HepG2 (cell line): Measurements from ENCODE around the gene UACA. TPM values are rescaled to one million over a fixed set of nuclear protein-coding genes. Genes with fewer than 3 reads are reported as not detected.

Experiments used
- ATAC-seq: fragments of 200-7000 bp; cut with Tn5 transposase; 3 replicates; pipeline ENCODE4 v1.9.1; 2020; ENCODE audit warnings: mild to moderate bottlenecking, moderate library complexity
- BruUV-seq: library from RNA; stranded (reverse); fragments of 400-500 nt; replicated peaks from 2 replicates; lab custom pipeline; 2021; lab: Mats Ljungman, UMichigan
- CTCF ChIA-PET: fragments of 300-600 bp; formaldehyde crosslinking; extraction: SDS; loops from one replicate; lab custom pipeline; 2021; ENCODE audit warnings: low total read pairs, inconsistent platforms, low intra/inter-chr PET ratio; lab: Yijun Ruan, JAX
- POLR2A ChIA-PET: fragments of 350-600 bp; sonication (Branson Sonifier 250); formaldehyde crosslinking; loops from one replicate; lab custom pipeline; 2020; ENCODE audit warnings: antibody characterized with exemption, inconsistent platforms; lab: Yijun Ruan, JAX
- DNase-seq: peaks from one replicate; pipeline ENCODE4 v3.0.0-alpha.2; 2015; ENCODE audit warnings: low spot score
- FAIRE-seq: peaks from 3 replicates; lab custom pipeline; 2011; peaks lifted over from hg19 to GRCh38; lab: Jason Lieb, UNC
- H2AFZ ChIP-seq: one replicate; pipeline ENCODE4 v1.6.1; 2011; ENCODE audit warnings: low read length, inconsistent platforms
- H3K27ac ChIP-seq: fragments of 300-600 bp; 3 replicates; pipeline ENCODE4 v1.8.0; 2011; ENCODE audit warnings: mixed run types, mild to moderate bottlenecking, mixed read lengths, low read length, inconsistent platforms; ENCODE audit not compliant: insufficient read depth; ENCODE audit errors: extremely low read length
- H3K27me3 ChIP-seq, 2 experiments: fragments of 200-600 bp in 1 of 2; 2 replicates in 1 of 2; 3 replicates in 1 of 2; pipeline versions ENCODE4 v1.6.0 to v1.8.0; 2011; ENCODE audit warnings: low read length in 2 of 2, mild to moderate bottlenecking in 2 of 2, moderate library complexity in 2 of 2, inconsistent platforms in 1 of 2; ENCODE audit not compliant: insufficient read depth in 2 of 2, control insufficient read depth in 1 of 2
- H3K36me3 ChIP-seq, 2 experiments: fragments of 200-600 bp in 1 of 2; replicated peaks in 1 of 2; 2 replicates in 1 of 2; 3 replicates in 1 of 2; pipeline versions ENCODE4 v1.5.1 to v1.8.0; 2011; ENCODE audit warnings: low read length in 2 of 2, inconsistent platforms in 1 of 2; ENCODE audit not compliant: insufficient read depth in 2 of 2, control insufficient read depth in 1 of 2
- H3K4me1 ChIP-seq: 2 replicates; pipeline ENCODE4 v1.5.1; 2012; ENCODE audit warnings: low read length, inconsistent platforms; ENCODE audit not compliant: insufficient read depth
- H3K4me2 ChIP-seq: 2 replicates; pipeline ENCODE4 v1.6.0; 2011; ENCODE audit warnings: low read depth, low read length, inconsistent platforms
- H3K4me3 ChIP-seq, 3 experiments: fragments of 200-600 bp in 1 of 3; sonication (generic), shearing (Covaris generic) in 1 of 3; replicated peaks in 1 of 3; 2 replicates each; pipeline ENCODE4 v1.5.1; 2011 to 2016; ENCODE audit warnings: low read length in 3 of 3, inconsistent platforms in 2 of 3, low read depth in 2 of 3, mild to moderate bottlenecking in 2 of 3, control low read depth in 1 of 3, mixed read lengths in 1 of 3; ENCODE audit not compliant: insufficient read depth in 1 of 3
- H3K79me2 ChIP-seq: one replicate; pipeline ENCODE4 v1.6.1; 2011; ENCODE audit warnings: low read length, inconsistent platforms; ENCODE audit not compliant: insufficient read depth
- H3K9ac ChIP-seq: 2 replicates; pipeline ENCODE4 v1.6.0; 2011; ENCODE audit warnings: mild to moderate bottlenecking, low read depth, low read length, inconsistent platforms; ENCODE audit not compliant: insufficient read depth
- H3K9me3 ChIP-seq: 2 replicates; pipeline ENCODE4 v1.5.1; 2012; ENCODE audit warnings: mild to moderate bottlenecking, low read length
- H4K20me1 ChIP-seq: 2 replicates; pipeline ENCODE4 v1.6.0; 2011; ENCODE audit warnings: inconsistent platforms, mild to moderate bottlenecking, low read length, moderate library complexity; ENCODE audit not compliant: insufficient read depth
- HNRNPH1 ChIP-seq: fragments of 200-400 bp; formaldehyde crosslinking; optimal IDR thresholded peaks from 2 replicates; pipeline ENCODE3; 2017; ENCODE audit warnings: mild to moderate bottlenecking, low read depth, low read length
- ZBTB26 ChIP-seq: IDR thresholded peaks from 2 replicates; pipeline ENCODE4 v1.6.1; 2016; ENCODE audit warnings: missing compliant biosample characterization, missing genetic modification reagents, borderline replicate concordance
- ZBTB3 ChIP-seq: sonication (generic); formaldehyde crosslinking; IDR thresholded peaks from 2 replicates; pipeline ENCODE4 v1.4.0; 2020; ENCODE audit warnings: low read depth, mild to moderate bottlenecking, moderate library complexity, missing genetic modification reagents, borderline replicate concordance
- ZNF232 ChIP-seq: sonication (generic); formaldehyde crosslinking; IDR thresholded peaks from 2 replicates; pipeline ENCODE4 v1.4.0; 2020; ENCODE audit warnings: missing genetic modification reagents, borderline replicate concordance
- ZNF253 ChIP-seq: sonication (generic); formaldehyde crosslinking; IDR thresholded peaks from 2 replicates; pipeline ENCODE4 v1.8.0; 2022; ENCODE audit warnings: mild to moderate bottlenecking, missing genetic modification reagents, borderline replicate concordance
- ZNF503 ChIP-seq: sonication (generic); formaldehyde crosslinking; IDR thresholded peaks from 2 replicates; pipeline ENCODE4 v1.4.0; 2020; ENCODE audit warnings: missing genetic modification reagents
- WGBS: methylation state at CpG from one replicate; pipeline ENCODE4 v1.1.6; 2017; ENCODE audit warnings: low lambda C conversion rate; 5-methylcytosine and 5-hydroxymethylcytosine counted together
- in situ Hi-C: cut with HindIII; loops from 2 replicates; pipeline ENCODE4 v1.10.0; 2017; ENCODE audit warnings: low pct_unique_long_range_greater_than_20kb; ENCODE audit not compliant: extremely low pct_ligation_motif_present
- intact Hi-C: fragments of 100-400 bp; cut with micrococcal nuclease; formaldehyde crosslinking; loops from one replicate; pipeline ENCODE4 v1.10.0; 2022; ENCODE audit not compliant: unreplicated experiment
- polyA plus RNA-seq, 8 experiments: library from polyadenylated mRNA; depleted of rRNA in 3 of 8; stranded (reverse) in 7 of 8; unstranded in 1 of 8; fragments of >200 nt; fragmentation: Illumina TruSeq in 4 of 8; extraction: Trizol in 4 of 8; gene quantifications; 2 replicates each; pipeline versions ENCODE4 v1.2.1 to v1.2.3, GENCODE V29; 2011 to 2016; ENCODE audit warnings: low read depth in 4 of 8, missing spikeins in 1 of 8, mixed read lengths in 1 of 8; ENCODE audit not compliant: insufficient read depth in 1 of 8
- total RNA-seq, 5 experiments: library from RNA; depleted of rRNA; stranded (reverse); fragments of >200 nt; fragmentation: Illumina TruSeq; extraction: Trizol; gene quantifications; 2 replicates each; pipeline ENCODE4 v1.2.3, GENCODE V29; 2016; ENCODE audit warnings: low read depth in 1 of 5

The UACA gene
- total and polyA plus RNA-seq, 2 of the 13 experiments (the other 11 are each of a cell fraction or from before 2014, with no cell fraction given) = 17.8 to 39.2 TPM

DNA sequence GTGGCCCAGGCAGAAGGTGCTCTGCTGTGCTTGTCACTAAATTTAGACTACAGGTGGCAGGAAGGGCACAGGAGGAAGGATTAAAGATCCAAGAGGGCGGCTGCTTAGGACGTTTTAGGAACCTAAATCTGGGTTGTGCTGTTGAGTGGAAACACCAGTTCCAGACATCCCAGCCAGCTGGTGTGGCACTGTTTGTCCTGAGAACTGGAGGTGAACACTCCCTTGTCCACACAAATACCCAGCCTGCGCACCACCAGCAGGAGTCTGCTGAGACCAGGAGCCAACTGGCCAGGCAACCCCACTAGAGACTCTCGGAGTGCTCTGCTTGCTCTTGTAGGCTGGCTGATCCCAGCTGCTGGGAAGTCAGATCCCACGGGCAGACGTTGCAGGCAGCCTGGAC is 30.3 kb upstream of the UACA start:
- TF ChIP-seq ZBTB3 (no peak), ZBTB26 (CRISPR knock-in tag) (no peak), ZNF253 (CRISPR knock-in tag) (no peak)
- H3K4me3 ChIP-seq = no peak overlapping the region
- no peak overlapping the region for H3K9ac ChIP-seq
- intact Hi-C loops = no loop called here
- H3K4me1 ChIP-seq = peaks cover 32% of the 10 kb centered on the region
- H2AFZ ChIP-seq = no peak overlapping the region
- no peak for DNase-seq
- ChIA-PET CTCF (no interaction called here), POLR2A (interaction anchor here (1.0 kb wide), 1 partner anchor 30 kb away, joined by 3 read pairs; the partner anchor contains the start of gene UACA)
- in situ Hi-C loops = no loop called here
- no TSS peak for BruUV-seq
- no peak overlapping the region for H3K27ac ChIP-seq
- no peaks in the 10 kb centered on the region for H3K36me3 ChIP-seq
- no peaks in the 10 kb centered on the region for H3K27me3 ChIP-seq
- FAIRE-seq = no peak
- no peak; the same call in 2 of the 3 replicates for ATAC-seq
- no peak overlapping the region for H3K4me2 ChIP-seq
- H4K20me1 ChIP-seq = no peaks in the 10 kb centered on the region
- 46% methylated on average over 2 of the region's 6 CpGs for WGBS
- no peaks in the 10 kb centered on the region for H3K9me3 ChIP-seq
- H3K79me2 ChIP-seq = no peaks in the 10 kb centered on the region

DNA sequence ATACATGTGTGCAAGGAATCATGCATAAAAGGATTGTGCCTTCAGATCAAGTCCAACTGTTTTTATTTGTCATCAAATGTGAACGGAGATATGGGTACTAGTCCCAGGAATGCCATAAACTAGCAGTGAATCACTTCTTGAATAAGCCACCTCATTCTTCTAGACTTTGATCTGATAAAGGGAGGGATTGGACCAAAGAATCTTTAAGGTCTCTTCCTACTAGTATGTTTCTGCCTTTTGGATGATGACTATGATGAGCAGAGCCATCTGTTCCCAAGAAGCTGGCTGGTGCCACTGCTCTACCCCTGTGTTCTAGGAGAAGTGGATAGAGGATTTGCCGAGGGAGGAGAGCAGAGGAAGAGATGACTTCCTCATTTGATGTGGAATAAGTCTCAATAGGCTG is 28.8 kb upstream of the UACA start:
- in situ Hi-C loops = no loop called here
- 24% methylated on average over 2 of the region's 2 CpGs for WGBS
- intact Hi-C loops = no loop called here

More for the DNA sequence above, 28.8 kb upstream of the UACA start:
- DNase-seq (no peak), ATAC-seq (no peak), FAIRE-seq (no peak)
- no peak overlapping the region for H2AFZ ChIP-seq
- POLR2A ChIA-PET = no interaction called here
- no peaks in the 10 kb centered on the region for H3K36me3 ChIP-seq
- H3K9me3 ChIP-seq = no peaks in the 10 kb centered on the region
- TF ChIP-seq ZNF232 (CRISPR knock-in tag) (no peak), ZNF503 (no peak), HNRNPH1 (no peak)
- H3K27me3 ChIP-seq = no peaks in the 10 kb centered on the region
- H4K20me1 ChIP-seq = no peaks in the 10 kb centered on the region
- no TSS peak for BruUV-seq
- H3K4me1 ChIP-seq = peaks cover 39% of the 10 kb centered on the region
- H3K27ac ChIP-seq = no peak overlapping the region
- no peaks in the 10 kb centered on the region for H3K79me2 ChIP-seq
- no peak overlapping the region for H3K4me3 ChIP-seq
- CTCF ChIA-PET = no interaction called here
- no peak overlapping the region for H3K4me2 ChIP-seq
- H3K9ac ChIP-seq = no peak overlapping the region
